Activated CD8-positive, alpha-beta memory T cell treated with anti-CD3 and anti-CD28 coated beads, Interleukin-2, amount 50 U/mL, for 1 hour (primary cell): ENCODE measurements around the gene RRP36.
"Not testable (repeated sequence)": the region's sequence is repeated elsewhere in the genome, so short reads cannot be mapped to it uniquely, and the experiment has no call there.

Experiments used
- DNase-seq: peaks from one replicate; pipeline ENCODE4 v3.0.0-alpha.2; 2020; ENCODE audit errors: extremely low read depth

RRP36 gene

DNA sequence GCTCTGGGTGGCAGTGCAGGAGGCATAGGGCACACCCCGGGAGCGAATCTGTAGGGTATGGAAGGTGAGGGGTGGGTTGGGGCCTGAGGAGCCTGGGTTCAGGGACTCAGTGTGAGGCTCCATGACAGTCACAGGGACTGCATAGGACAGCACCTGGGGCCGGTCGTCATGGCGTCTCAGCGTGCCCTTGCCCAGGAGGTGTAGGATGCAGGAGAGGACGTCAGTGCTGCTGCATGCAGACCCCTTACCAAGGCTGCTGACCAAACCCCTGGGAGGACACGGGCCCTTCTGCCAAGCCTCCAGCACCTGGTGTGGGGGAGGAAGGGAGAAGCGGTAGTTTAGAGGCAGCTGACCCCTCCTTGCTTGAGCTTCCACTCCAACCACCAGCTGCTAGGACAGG is 16.3 kb downstream of the RRP36 start:
- no peak for DNase-seq

DNA sequence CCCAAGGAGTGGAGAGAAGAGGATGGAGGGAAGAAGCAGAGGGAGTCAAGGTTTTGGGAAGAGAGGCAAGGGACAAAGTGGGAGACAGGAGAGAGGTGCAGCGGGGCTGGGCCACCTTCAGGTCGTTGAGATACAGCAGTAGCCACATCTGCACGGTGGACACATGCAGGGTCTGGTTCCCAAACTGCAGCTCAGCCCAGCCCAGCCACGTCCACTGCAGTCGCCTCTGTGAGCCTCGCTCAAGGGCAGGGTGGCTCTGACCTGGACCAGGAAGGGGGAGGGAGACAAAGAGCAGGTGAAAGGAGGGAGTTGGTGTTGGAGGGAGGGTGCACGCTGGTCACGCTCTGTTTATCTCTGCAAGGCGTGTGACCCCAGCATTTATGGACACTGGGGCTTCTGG is 17.3 kb downstream of the RRP36 start:
- DNase-seq: no peak

DNA sequence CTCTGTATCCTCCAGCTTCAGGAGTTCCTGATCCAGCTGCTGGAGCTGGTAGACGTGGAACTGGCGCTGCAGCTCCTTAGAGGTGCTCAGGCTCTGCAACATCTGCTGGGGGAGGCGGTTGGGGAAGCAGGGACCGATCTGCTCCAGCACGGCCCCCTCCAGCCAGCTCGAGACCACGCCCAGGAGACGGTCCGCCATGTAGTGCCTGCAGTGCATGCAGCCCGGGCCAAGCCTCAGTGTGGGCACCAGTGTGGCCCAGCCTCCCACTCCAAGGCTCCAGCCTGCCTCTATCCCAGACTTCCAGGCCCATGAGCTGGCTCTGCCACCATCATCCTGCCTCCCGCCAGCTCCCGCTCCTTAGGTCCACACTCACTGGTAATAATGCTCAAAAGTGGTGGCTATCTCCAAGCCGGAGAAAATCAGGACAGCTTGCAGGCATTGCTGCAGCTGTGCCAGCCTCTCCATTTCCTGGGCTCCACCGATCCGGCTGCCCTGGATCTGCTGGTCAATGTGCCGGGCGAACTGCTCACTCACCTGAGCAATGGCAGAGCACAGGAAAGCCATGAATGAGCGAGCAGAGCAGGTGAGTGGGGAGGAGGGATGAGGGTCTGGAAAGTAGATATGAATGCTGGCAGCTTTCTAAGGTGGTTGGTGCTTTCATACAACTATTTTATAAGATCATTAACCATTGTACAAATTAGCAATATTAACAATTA is 19.3 kb downstream of the RRP36 start:
- DNase-seq: no peak

DNA sequence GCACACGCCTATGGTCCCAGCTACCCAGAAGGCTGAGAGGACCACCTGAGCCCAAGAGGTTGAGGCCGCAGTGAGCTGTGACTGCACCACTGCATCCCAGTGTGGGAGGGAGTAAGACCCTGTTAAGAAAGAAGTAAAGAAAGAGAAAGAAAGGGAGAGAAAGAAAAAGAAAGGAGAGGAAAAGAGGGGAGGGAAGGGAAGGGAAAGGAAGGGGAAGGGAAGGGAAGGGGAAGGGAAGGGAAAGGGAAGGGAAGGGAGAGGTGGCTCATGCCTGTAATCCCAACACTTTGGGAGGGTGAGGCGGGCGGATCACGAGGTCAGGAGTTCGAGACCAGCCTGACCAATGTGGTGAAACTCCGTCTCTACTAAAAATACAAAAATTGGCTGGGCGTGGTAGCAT is 20.1 kb downstream of the RRP36 start:
- not testable (repeated sequence) for DNase-seq

DNA sequence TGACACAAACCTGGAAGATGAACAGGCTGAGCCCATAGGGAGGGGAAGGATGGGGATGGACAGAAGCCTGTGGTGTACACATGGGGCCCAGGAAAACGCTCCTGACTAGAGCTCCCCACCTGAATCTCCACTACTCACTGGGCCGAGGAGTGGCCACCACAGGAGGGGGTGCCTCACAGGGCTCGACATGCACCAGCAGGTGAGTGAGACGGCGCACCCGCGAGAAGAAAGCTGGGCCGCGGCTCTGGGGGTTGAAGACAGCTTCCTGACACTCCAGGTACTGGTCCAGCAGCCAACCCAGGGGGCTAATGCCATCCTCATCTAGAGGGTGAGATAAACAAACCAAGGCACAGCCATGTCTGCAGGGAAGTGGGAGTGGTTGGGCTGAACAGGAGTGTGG is 21.9 kb downstream of the RRP36 start:
- no peak for DNase-seq

DNA sequence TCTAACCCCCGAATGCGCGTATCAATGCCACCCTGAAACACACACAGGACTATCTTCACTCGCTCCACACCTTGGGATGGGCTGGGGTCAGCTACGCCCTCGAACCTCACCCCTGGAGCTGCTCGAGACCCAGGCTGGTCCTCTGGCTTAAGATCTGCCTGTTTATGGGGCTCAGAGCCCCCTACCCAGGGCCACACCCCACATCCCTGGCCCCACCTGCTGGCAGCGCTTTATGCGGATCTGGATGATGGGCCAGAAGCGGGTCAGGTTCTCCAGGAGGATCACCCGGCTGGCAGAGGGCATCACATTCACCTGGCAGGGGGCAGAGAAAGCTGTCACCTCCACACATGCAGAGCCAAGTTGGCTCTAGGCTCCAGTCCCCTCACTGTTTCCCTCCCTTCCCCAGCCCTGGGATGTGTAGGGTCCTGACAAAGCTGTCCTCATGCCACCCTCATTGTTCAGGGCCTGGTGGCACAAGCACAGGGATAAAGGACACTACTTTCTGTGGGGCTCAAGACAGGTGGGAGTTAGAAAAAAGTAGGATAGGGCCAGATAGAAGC is 24.0 kb downstream of the RRP36 start:
- DNase-seq: no peak

DNA sequence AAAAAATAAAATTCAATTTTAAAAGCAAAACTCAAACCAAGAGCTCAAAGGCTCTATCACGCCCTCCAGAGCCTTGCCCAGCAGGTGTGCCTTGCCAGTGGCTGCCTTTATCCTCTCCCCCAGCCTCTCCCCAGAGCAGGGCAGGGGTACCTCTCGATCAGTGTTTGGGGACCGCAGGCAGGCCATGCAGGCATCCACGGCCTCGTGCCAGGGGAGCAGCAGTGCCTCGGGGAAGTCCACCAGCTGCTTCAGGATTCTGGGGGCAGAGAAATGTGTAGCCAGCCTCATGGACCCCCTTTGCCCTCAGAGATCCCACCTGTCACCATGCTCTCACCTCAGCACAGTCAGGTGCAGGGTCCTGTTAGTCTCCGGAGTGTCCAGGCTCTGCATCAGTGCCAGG is 26.6 kb downstream of the RRP36 start:
- DNase-seq: no peak

DNA sequence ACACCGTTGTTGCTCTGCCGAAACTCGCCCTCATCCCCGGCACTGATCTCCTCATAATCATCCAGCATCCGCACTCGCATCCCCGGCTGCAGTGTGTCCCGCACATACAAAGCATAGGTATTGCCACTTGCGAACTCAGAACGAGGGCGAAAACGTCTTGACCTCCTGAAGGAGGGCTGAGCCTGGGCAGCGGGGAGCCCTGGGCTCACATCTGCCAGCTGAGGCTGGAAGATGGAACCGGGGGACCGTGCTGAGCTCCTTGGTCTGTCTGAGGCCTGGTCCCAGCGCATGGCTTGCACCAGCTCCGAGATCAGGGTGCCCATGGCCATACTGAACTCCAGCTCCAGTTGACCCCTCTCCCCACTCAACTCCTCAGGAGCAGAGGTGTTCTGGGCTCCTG is 29.6 kb downstream of the RRP36 start:
- no peak for DNase-seq

DNA sequence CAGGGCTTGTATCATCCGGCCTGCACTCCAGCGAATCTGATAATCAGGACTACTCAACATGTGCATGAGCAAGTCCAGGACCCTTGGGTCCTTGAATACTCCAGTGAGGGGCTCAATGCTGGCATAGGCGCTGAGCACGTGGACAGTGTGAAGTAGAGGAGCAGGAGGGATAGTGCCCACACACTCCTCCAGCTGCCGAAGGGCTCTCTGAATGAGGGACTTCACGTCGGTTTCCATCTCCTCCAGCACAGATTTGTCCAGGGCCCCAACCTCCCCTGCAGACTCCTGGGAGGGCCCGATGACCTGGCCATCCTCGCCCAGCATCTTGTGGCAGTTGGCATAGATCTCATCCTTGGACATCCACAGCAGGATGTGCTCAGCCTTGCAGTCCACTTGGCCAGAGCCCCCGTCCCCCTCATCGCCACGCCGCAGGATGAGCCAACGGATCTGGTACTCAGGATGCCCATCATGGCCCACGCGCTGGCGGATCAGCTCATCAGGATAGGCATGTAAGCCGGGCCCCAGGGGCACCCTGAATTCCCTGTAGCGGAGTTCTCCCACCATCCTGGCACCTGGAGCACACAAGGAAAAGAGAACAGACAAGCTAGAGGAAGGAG is 30.9 kb downstream of the RRP36 start:
- no peak for DNase-seq

DNA sequence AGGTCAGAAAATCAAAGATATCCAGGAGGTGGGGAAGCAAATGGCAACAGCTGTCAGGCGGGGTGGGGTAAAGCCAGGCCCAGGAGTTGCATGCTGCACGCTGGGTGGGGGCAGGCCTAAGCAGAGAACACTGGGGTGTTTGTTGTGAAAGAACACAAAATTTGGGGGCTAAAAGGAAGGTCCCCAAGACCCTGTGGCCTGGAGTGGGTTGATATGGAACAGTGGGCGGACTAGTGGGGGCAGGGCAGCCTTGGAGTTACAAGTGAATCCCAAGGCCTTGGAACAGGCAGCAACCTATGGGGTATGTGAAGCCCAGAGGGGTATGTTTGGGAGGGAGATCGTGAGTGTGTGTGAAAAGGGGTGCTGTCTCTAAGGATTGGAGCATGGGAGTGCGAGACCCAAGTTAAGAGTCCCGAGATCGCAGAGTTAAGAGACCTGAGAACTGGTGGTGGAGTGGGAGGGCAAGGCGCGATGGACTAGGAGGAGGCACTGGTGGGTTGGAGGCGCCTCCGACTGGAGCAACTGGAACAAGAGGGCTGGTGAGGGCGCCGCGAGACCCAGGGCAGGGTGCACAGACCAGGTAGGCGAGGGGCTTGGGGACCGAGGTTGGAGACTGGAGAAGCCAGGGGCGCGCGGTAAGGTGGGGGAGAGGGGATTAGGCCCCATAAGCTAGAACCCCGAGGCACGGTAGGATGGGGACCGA is 31.6 kb downstream of the RRP36 start:
- DNase-seq: no peak

DNA sequence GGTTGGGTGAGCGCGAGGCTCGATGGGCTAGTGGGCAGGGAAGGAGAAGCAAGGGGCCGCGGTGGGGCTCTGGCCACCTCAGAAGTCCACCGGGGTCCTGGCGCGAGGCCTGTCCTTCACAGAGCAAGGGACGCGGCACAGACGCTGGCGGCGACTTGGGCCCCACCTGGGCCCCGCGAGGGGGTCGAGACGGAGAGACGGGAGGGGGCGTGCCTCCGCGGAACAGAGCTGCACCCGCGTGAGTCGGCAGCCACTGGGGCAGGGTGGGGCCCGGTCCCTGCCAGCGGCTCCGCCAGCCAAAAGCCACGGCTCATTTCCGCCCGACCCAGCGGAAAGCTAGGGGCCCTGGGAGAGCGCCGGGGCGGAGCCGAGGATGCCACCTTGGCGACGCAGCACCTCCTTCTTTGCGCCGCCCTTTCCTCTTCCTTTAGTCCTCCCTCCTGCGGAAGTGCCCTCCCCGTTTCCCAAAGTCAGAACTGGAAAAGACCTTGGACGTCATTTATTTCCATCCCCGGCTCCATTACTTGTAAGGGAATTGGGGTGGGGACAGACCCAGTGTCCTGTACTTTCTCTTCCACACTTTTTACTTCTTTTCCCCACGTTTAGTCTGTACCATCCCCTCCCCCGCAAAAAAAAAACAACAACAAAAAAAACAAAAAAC is 32.3 kb downstream of the RRP36 start, which contains the start of gene CUL7:
Gene CUL7, minus strand, starts transcription at position 307 of the 661 bp plus-strand sequence. CDS start 1,063 bp downstream, outside the sequence.
- peak; percentile 66 for DNase-seq

DNA sequence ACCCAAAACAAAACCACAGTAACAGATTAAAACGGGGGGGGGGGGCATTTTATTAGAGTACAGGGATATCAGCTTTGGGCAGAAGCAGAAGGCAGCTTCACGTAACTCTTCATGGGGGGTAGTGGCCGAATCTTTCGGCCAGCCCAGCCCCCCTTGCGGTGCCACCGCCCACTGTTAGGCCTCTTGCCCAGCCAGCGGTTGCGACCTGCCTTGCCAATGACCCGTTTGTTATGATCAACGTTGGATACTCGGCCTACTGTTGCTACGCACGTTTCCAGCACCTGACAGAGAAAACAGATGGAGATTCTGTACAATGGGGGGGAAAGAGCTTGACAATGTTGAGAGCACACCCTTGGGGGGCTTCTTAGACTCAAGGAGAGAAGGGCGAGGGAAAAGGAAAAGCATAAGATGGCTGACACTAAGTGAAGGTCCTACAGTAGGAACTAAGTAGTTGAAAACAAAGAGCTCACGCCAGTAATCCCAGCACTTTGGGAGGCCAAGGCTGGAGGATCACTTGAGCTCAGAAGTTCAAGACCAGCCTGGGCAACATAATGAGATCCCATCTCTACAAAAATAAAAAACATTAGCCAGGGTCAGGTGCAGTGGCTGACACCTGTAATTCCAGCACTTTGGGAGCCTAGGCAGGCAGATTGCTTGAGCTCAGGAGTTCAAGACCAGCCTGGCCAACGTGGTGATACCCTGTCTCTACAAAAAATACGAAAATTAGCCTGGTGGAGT is 33.0 kb downstream of the RRP36 start:
- no peak for DNase-seq

DNA sequence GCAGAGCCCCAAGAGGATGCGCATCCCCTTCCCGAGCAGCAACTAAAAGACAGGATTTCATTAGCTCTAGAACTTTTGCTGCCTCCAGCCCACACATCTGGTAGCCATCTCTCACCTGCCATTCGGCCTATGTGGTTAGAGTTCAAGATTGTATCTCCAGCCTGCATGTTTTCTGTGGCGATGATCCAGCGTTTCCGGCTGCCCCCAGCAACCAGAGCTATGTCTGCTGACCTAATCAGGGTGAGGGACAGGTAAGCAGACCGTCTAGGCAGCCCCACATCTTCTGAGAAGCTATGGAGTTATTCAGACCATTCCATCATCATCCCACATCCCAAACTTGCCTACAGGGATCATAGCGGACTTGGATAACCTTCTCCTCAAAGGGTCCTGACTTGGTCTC is 34.5 kb downstream of the RRP36 start:
- DNase-seq: no peak

DNA sequence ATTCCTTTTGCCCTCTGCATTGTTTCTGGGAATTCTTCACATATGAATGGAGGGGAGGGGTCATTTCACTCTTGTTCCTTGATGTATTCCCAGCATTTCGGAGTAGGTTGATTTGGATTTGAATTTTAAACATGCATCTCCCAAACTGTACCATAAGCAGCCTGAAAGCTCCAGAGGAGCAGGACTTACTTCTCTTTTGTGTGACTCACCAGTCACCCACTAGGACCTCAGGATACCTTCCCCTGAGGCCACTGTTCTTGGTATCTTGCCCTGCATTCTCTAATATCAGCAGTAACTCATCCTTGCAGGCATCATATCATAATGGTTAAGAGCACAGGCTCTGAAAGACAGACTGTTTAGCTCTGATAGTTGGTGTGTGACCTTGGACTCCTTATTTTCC is 37.1 kb downstream of the RRP36 start:
- no peak for DNase-seq

DNA sequence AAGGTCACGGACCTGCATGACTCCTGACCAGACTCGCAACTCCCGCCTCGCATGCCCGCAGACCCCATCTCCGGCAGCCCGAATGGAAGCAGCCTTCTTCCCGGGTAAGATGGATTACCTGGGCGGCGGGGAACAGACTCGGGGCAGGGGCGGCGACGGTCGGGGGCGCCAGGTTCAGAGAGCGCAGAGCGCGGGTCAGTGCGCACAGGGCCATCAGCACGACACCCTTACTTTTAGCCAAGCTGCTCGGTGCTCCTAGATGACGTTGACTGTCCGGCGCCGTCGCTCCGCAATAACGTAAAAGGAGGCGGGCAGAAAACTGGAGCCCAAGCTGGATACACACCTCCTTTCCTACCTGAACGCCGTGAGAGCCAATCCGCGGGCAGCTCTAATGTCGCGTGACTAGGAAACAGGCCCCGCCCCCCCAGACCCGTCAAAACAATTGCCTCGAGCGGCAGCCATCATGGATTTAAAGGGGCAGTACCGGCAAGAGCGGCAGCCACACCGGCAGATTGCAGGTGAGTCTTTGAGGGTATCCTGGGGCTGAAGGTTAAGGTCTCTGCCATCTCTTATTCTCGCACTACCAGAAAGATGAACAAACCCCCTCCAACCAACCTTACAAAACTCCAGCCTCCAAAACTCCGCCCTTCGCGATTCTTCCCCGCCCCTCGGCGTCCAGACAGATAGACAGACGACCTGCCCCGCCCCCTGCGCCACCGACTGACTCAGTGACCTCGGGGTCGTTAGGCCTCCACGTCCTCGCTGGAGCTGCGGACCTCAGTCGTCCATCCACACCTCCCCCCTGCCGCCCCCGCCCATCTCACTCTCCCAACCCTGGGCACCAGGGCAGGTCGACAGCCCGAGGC is 38.0 kb downstream of the RRP36 start, which contains the start of the genes KLC4 and MRPL2:
Gene KLC4, plus strand, starts transcription at position 464 of the 866 bp plus-strand sequence. CDS start 1,705 bp downstream, outside the sequence.
Gene MRPL2, minus strand, starts transcription at position 267 of the 866 bp plus-strand sequence. Its CDS starts 53 bp downstream, at position 214.
- peak; percentile 95 for DNase-seq

DNA sequence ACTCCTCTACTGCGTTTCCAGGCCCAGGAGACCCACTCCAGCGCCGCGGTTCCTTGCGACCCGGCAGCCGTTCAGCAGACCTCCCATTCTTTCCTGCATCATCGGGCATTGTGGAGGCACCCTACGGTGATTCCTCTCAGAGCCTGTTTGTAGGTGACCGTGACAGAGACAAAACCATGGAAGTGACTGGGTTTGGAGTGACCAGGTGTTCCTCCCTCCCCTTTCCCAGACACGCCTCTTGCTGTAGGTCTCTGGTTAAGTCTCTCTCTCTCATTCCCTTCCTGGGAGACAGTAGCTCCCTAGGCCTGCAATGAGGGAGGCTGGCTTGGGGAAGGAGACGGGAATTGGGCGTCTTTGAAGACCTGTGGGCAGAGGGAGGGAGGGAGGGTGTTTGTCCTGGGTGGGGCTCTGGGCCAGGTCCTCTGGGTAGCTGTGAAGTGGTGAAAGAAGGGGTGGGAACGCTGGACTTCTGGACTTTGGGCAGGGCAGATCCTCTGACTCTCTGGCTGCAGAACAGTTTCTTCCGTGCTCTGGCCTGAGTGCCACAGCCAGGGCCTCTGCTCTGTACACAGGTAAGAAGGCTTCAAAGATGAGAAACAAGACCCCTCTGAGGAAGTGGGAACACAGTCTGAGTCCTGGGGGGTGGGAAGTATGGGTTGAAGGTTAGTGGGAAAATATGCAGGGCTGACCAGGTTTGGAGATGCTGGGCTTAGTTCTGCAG is 38.8 kb downstream of the RRP36 start:
- DNase-seq: no peak

DNA sequence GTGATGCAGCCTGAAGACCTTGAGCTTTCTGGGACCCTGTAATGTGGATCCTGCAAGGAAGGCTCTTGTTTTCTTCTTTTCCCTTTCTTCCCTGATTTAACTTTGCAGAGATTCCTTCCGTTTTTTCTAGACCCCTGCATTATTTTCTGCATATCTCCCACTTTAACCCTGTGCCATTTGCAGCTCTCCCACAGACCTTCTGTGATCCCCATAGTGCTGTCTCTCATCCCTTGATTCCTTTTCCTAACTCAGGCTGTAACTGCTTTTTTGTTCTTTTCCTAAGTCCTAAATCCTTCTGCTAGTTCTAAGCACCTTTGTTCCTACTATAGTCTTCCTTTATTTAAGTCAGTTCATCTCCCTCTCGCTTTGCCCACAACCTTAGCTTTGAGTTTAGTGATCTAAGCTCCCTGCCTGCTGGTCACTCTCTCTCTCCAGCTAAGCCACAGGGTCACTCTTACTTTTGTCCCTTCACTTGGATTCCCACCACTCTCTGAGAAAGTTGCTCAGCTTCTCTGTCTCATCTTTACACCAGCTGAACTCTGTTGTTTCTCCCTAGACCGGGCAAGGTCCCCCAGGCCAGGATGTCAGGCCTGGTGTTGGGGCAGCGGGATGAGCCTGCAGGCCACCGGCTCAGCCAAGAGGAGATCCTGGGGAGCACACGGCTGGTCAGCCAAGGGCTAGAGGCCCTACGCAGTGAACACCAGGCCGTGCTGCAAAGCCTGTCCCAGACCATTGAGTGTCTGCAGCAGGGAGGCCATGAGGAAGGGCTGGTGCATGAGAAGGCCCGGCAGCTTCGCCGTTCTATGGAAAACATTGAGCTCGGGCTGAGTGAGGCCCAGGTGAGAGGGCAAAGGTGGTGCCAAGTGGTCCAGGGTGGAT is 39.6 kb downstream of the RRP36 start:
- DNase-seq: no peak

DNA sequence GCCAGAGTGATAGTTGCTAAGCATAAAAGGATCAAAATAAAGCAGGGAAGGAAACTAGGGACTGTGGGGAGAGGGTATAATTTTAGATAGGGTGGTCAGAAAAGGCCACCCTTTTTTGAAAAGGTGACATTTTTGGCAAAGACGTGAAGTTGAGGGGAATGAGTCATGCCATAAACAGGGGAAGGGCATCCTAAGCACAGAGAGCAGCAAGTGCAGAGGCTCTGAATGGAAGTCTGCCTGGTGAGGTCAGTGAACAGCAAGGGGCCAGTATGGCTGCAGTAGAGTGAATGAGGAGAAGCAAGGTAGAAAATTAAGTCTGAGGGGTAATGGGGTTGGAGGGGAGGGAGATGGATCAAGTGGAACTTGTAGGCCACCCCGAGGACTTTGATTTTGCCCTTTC is 40.4 kb downstream of the RRP36 start:
- no peak for DNase-seq
